GM12878 (cell line): ENCODE results near the gene ARMC6. TPM values are rescaled to one million over a fixed set of nuclear protein-coding genes. Genes with fewer than 3 reads are reported as not detected.

Experiments used
- ATAC-seq: fragments of 200-7000 bp; cut with Tn5 transposase; 3 replicates; pipeline ENCODE4 v1.9.1; 2020; ENCODE audit warnings: mild to moderate bottlenecking, moderate library complexity
- BruUV-seq: library from RNA; stranded (reverse); fragments of 400-500 nt; replicated peaks from 2 replicates; lab custom pipeline; 2021; lab: Mats Ljungman, UMichigan
- CTCF ChIA-PET: fragments of 300-600 bp; sonication (Branson Sonifier 250); formaldehyde crosslinking; extraction: SDS; loops from one replicate; lab custom pipeline; 2021; ENCODE audit warnings: inconsistent platforms; lab: Yijun Ruan, JAX
- POLR2A ChIA-PET: fragments of 350-600 bp; formaldehyde crosslinking; extraction: SDS; loops from one replicate; lab custom pipeline; 2021; ENCODE audit warnings: inconsistent platforms; lab: Charles Lee
- RAD21 ChIA-PET: fragments of 300-600 bp; sonication (Branson Sonifier 250); formaldehyde crosslinking; loops from one replicate; lab custom pipeline; 2023; ENCODE audit warnings: antibody characterized with exemption; ENCODE audit not compliant: unreplicated experiment; lab: Charles Lee
- SMC1A ChIA-PET: fragments of 300-600 bp; sonication (Branson Sonifier 250); formaldehyde crosslinking; loops from one replicate; lab custom pipeline; 2023; ENCODE audit not compliant: unreplicated experiment, uncharacterized antibody; lab: Charles Lee
- DNase-seq: peaks from one replicate; pipeline ENCODE4 v3.0.0-alpha.2; 2011; ENCODE audit warnings: low read depth, low spot score
- FAIRE-seq: peaks from 3 replicates; lab custom pipeline; 2011; peaks lifted over from hg19 to GRCh38; lab: Jason Lieb, UNC
- H2AFZ ChIP-seq: 2 replicates; pipeline ENCODE4 v1.6.0; 2011; ENCODE audit warnings: low read depth, low read length, control low read depth; ENCODE audit not compliant: control insufficient read depth
- H3K27ac ChIP-seq: 2 replicates; pipeline ENCODE4 v1.5.1; 2011; ENCODE audit warnings: control low read depth; ENCODE audit not compliant: control insufficient read depth, insufficient read depth
- H3K27me3 ChIP-seq, 2 experiments: replicated peaks in 1 of 2; 2 replicates each; pipeline versions ENCODE4 v1.6.0 to v1.6.1; 2011; ENCODE audit warnings: low read length in 1 of 2; ENCODE audit not compliant: control insufficient read depth in 2 of 2, insufficient read depth in 2 of 2
- H3K36me3 ChIP-seq, 2 experiments: 2 replicates each; pipeline ENCODE4 v1.5.1; 2011; ENCODE audit warnings: low read length in 1 of 2; ENCODE audit not compliant: control insufficient read depth in 2 of 2, insufficient read depth in 2 of 2
- H3K4me1 ChIP-seq: 2 replicates; pipeline ENCODE4 v1.6.1; 2011; ENCODE audit warnings: mild to moderate bottlenecking, low read length, moderate library complexity, mixed read lengths; ENCODE audit not compliant: control insufficient read depth, insufficient read depth
- H3K4me2 ChIP-seq: 2 replicates; pipeline ENCODE4 v1.6.0; 2011; ENCODE audit warnings: control low read depth; ENCODE audit not compliant: control insufficient read depth, insufficient read depth
- H3K4me3 ChIP-seq: fragments of 200-600 bp; sonication (generic); 2 replicates; pipeline ENCODE4 v1.5.1; 2016
- H3K79me2 ChIP-seq: 2 replicates; pipeline ENCODE4 v1.6.0; 2011; ENCODE audit warnings: low read length; ENCODE audit not compliant: control insufficient read depth, insufficient read depth
- H3K9ac ChIP-seq: 2 replicates; pipeline ENCODE4 v1.8.0; 2011; ENCODE audit warnings: low read length, control low read depth, mixed read lengths; ENCODE audit not compliant: control insufficient read depth, insufficient read depth
- H3K9me3 ChIP-seq: replicated peaks from 3 replicates; pipeline ENCODE4 v1.5.1; 2011; ENCODE audit warnings: mild to moderate bottlenecking, low read length; ENCODE audit not compliant: control insufficient read depth, insufficient read depth
- H4K20me1 ChIP-seq: 2 replicates; pipeline ENCODE4 v1.6.0; 2011; ENCODE audit not compliant: control insufficient read depth, insufficient read depth
- BCLAF1 ChIP-seq: fragments of 450-650 bp; IDR thresholded peaks from 2 replicates; pipeline ENCODE4 v1.6.1; 2017; ENCODE audit warnings: antibody characterized with exemption, mild to moderate bottlenecking, moderate library complexity
- CBFB ChIP-seq: IDR thresholded peaks from 2 replicates; pipeline ENCODE4 v1.6.1; 2016; ENCODE audit warnings: antibody characterized with exemption, low read depth
- ESRRA ChIP-seq: IDR thresholded peaks from 2 replicates; pipeline ENCODE4 v1.6.1; 2012; ENCODE audit warnings: mild to moderate bottlenecking, low read length, improper control_type of control experiment
- HDAC2 ChIP-seq: fragments of 200-600 bp; sonication (generic); IDR thresholded peaks from 2 replicates; pipeline ENCODE4 v1.6.1; 2017
- HDGF ChIP-seq: fragments of 450-650 bp; IDR thresholded peaks from 2 replicates; pipeline ENCODE4 v1.6.1; 2016; ENCODE audit warnings: antibody characterized with exemption
- JUND ChIP-seq: IDR thresholded peaks from 2 replicates; pipeline ENCODE4 v1.6.1; 2012; ENCODE audit warnings: low read depth, mild to moderate bottlenecking, low read length, improper control_type of control experiment, moderate library complexity
- ZNF207 ChIP-seq: fragments of 450-650 bp; IDR thresholded peaks from 2 replicates; pipeline ENCODE4 v1.6.1; 2014; ENCODE audit warnings: antibody characterized with exemption, mild to moderate bottlenecking, borderline replicate concordance
- WGBS: methylation state at CpG from one replicate; pipeline ENCODE4 v1.1.6; 2016; ENCODE audit warnings: low lambda C conversion rate; ENCODE audit not compliant: insufficient replicate concordance, insufficient coverage; ENCODE audit errors: missing lambda C conversion rate; 5-methylcytosine and 5-hydroxymethylcytosine counted together
- in situ Hi-C: fragments of 300-500 bp; cut with MboI; formaldehyde crosslinking; loops from 9 replicates; pipeline ENCODE4 v1.14.3; 2018; ENCODE audit warnings: mixed read lengths
- intact Hi-C: fragments of 100-400 bp; cut with micrococcal nuclease; formaldehyde crosslinking; loops from one replicate; pipeline ENCODE4 v1.14.2; 2022; ENCODE audit not compliant: unreplicated experiment
- polyA plus RNA-seq, 11 experiments: library from polyadenylated mRNA; depleted of rRNA in 4 of 11; unstranded in 6 of 11; stranded (reverse) in 5 of 11; fragments of >200 nt; fragmentation: Nextera tagmentation in 4 of 11; fragmentation: Illumina TruSeq in 1 of 11; extraction: Ambion mirVana in 4 of 11; extraction: Trizol in 1 of 11; gene quantifications; 1 replicate in 1 of 11; 2 replicates in 10 of 11; pipeline versions ENCODE4 v1.2.1 to v1.2.3, GENCODE V29; 2011 to 2016; ENCODE audit warnings: inconsistent platforms in 2 of 11, missing spikeins in 2 of 11, low read depth in 1 of 11
- total RNA-seq, 4 experiments: library from RNA; depleted of rRNA in 3 of 4; stranded (reverse); fragments of >200 nt in 3 of 4; fragmentation: Illumina TruSeq in 1 of 4; extraction: Trizol in 1 of 4; gene quantifications; 2 replicates each; pipeline versions ENCODE4 v1.2.1 to v1.2.3, GENCODE V29; 2013 to 2021
- TF ChIP-seq, protein P1 (sequence below): fragments of 450-650 bp; IDR thresholded peaks from 2 replicates; pipeline ENCODE4 v1.6.1; 2016; ENCODE audit warnings: mild to moderate bottlenecking, moderate library complexity, borderline replicate concordance

Gene ARMC6
- total and polyA plus RNA-seq, 10 of the 15 experiments (the other 5 are each of a cell fraction or from before 2014, with no cell fraction given): 1.1 to 64.4 (median 41.6) TPM

GRCh38 chr19:19057317-19057716 lies 23.9 kb downstream of the ARMC6 start:
- intact Hi-C loops (no loop called here), in situ Hi-C loops (loop anchor here (5.0 kb wide), 1 partner anchor 85 kb away; no protein-coding TSS in a partner anchor)
- no peak for TF ChIP-seq BCLAF1
- RAD21 ChIA-PET: no interaction called here
- Histone ChIP-seq H3K4me3 (no peak overlapping the region), H3K9me3 (no peaks in the 10 kb centered on the region), H3K9ac (no peak overlapping the region), H3K27ac (no peak overlapping the region), H4K20me1 (no peaks in the 10 kb centered on the region; the same call in 1 of the 2 replicates), H3K4me2 (no peak overlapping the region), H3K27me3 (no peaks in the 10 kb centered on the region), H3K36me3 (peaks cover 17 to 32% of the 10 kb centered on the region in 2 experiments), H3K79me2 (no peaks in the 10 kb centered on the region), H3K4me1 (no peaks in the 10 kb centered on the region), H2AFZ (no peak overlapping the region)
- FAIRE-seq (no peak), DNase-seq (no peak), ATAC-seq (no peak)
- 86% methylated on average over 13 of the region's 13 CpGs for WGBS
- SMC1A ChIA-PET: no interaction called here
- BruUV-seq: no TSS peak
- CTCF ChIA-PET: interaction anchor here (1.0 kb wide), 1 partner anchor 19 kb away, joined by 3 read pairs; no protein-coding TSS in a partner anchor
- POLR2A ChIA-PET: interaction anchor here (0.5 to 0.6 kb wide), 2 partner anchors 9 to 84 kb away, joined by 3 to 4 read pairs; no protein-coding TSS in a partner anchor

DNA sequence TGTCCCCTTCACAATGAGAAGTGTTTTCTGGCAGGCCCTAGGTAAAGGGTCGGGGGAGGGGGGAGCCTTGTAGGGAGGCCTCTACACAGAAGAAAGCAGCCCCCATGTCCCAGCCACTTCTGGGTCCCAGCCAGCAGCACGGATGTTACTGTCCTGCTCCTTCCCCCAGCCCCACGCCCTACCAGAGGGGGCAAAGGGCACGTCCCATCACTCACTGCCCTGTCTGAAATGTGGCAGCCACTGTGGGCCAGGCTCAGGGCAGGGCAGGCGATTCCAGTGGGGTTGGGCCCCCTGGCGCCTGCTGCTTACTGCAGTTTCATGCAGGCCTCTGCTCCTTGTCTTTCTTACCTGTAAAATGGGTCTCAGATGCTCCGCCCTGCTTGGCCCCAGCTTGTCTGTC lies 24.3 kb downstream of the ARMC6 start:
- BruUV-seq: no TSS peak
- RAD21 ChIA-PET: no interaction called here
- H3K4me2 ChIP-seq: no peak overlapping the region
- TF ChIP-seq ESRRA (no peak), CBFB (no peak), HDAC2 (no peak), JUND (no peak), ZNF207 (no peak), HDGF (no peak)
- TF ChIP-seq, protein P1, sequence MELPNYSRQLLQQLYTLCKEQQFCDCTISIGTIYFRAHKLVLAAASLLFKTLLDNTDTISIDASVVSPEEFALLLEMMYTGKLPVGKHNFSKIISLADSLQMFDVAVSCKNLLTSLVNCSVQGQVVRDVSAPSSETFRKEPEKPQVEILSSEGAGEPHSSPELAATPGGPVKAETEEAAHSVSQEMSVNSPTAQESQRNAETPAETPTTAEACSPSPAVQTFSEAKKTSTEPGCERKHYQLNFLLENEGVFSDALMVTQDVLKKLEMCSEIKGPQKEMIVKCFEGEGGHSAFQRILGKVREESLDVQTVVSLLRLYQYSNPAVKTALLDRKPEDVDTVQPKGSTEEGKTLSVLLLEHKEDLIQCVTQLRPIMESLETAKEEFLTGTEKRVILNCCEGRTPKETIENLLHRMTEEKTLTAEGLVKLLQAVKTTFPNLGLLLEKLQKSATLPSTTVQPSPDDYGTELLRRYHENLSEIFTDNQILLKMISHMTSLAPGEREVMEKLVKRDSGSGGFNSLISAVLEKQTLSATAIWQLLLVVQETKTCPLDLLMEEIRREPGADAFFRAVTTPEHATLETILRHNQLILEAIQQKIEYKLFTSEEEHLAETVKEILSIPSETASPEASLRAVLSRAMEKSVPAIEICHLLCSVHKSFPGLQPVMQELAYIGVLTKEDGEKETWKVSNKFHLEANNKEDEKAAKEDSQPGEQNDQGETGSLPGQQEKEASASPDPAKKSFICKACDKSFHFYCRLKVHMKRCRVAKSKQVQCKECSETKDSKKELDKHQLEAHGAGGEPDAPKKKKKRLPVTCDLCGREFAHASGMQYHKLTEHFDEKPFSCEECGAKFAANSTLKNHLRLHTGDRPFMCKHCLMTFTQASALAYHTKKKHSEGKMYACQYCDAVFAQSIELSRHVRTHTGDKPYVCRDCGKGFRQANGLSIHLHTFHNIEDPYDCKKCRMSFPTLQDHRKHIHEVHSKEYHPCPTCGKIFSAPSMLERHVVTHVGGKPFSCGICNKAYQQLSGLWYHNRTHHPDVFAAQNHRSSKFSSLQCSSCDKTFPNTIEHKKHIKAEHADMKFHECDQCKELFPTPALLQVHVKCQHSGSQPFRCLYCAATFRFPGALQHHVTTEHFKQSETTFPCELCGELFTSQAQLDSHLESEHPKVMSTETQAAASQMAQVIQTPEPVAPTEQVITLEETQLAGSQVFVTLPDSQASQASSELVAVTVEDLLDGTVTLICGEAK: no peak

More for the DNA sequence above, 24.3 kb downstream of the ARMC6 start:
- POLR2A ChIA-PET: interaction anchor here (0.6 kb wide), 1 partner anchor 83 kb away, joined by 4 read pairs; no protein-coding TSS in a partner anchor
- SMC1A ChIA-PET: no interaction called here
- DNase-seq (no peak), ATAC-seq (no peak), FAIRE-seq (no peak)
- 85% methylated on average over 7 of the region's 7 CpGs for WGBS
- intact Hi-C loops: no loop called here
- Histone ChIP-seq H3K27me3 (no peaks in the 10 kb centered on the region), H3K4me3 (no peak overlapping the region), H2AFZ (no peak overlapping the region), H3K4me1 (0 out of 2 replicates have a peak, but pooled peaks cover under 1% of the 10 kb centered on the region), H3K27ac (no peak overlapping the region), H3K79me2 (no peaks in the 10 kb centered on the region), H4K20me1 (no peaks in the 10 kb centered on the region; the same call in 1 of the 2 replicates), H3K36me3 (peaks cover 17 to 31% of the 10 kb centered on the region in 2 experiments), H3K9ac (no peak overlapping the region), H3K9me3 (no peaks in the 10 kb centered on the region)
- CTCF ChIA-PET: interaction anchor here (1.0 kb wide), 1 partner anchor 19 kb away, joined by 3 read pairs; no protein-coding TSS in a partner anchor
- in situ Hi-C loops: loop anchor here (5.0 kb wide), 1 partner anchor 85 kb away; no protein-coding TSS in a partner anchor
